HepG2 (cell line): Measurements from ENCODE around the gene TMOD2. TPM values are rescaled to one million over a fixed set of nuclear protein-coding genes. Genes with fewer than 3 reads are reported as not detected.

ENCODE experiments used
- ATAC-seq: fragments of 200-7000 bp; cut with Tn5 transposase; 3 replicates; pipeline ENCODE4 v1.9.1; 2020; ENCODE audit warnings: mild to moderate bottlenecking, moderate library complexity
- BruUV-seq: library from RNA; stranded (reverse); fragments of 400-500 nt; replicated peaks from 2 replicates; lab custom pipeline; 2021; lab: Mats Ljungman, UMichigan
- CTCF ChIA-PET: fragments of 300-600 bp; formaldehyde crosslinking; extraction: SDS; loops from one replicate; lab custom pipeline; 2021; ENCODE audit warnings: low total read pairs, inconsistent platforms, low intra/inter-chr PET ratio; lab: Yijun Ruan, JAX
- POLR2A ChIA-PET: fragments of 350-600 bp; sonication (Branson Sonifier 250); formaldehyde crosslinking; loops from one replicate; lab custom pipeline; 2020; ENCODE audit warnings: antibody characterized with exemption, inconsistent platforms; lab: Yijun Ruan, JAX
- DNase-seq: peaks from one replicate; pipeline ENCODE4 v3.0.0-alpha.2; 2015; ENCODE audit warnings: low spot score
- FAIRE-seq: peaks from 3 replicates; lab custom pipeline; 2011; peaks lifted over from hg19 to GRCh38; lab: Jason Lieb, UNC
- H2AFZ ChIP-seq: one replicate; pipeline ENCODE4 v1.6.1; 2011; ENCODE audit warnings: low read length, inconsistent platforms
- H3K27ac ChIP-seq: fragments of 300-600 bp; 3 replicates; pipeline ENCODE4 v1.8.0; 2011; ENCODE audit warnings: mixed run types, mild to moderate bottlenecking, mixed read lengths, low read length, inconsistent platforms; ENCODE audit not compliant: insufficient read depth; ENCODE audit errors: extremely low read length
- H3K27me3 ChIP-seq, 2 experiments: fragments of 200-600 bp in 1 of 2; 2 replicates in 1 of 2; 3 replicates in 1 of 2; pipeline versions ENCODE4 v1.6.0 to v1.8.0; 2011; ENCODE audit warnings: low read length in 2 of 2, mild to moderate bottlenecking in 2 of 2, moderate library complexity in 2 of 2, inconsistent platforms in 1 of 2; ENCODE audit not compliant: insufficient read depth in 2 of 2, control insufficient read depth in 1 of 2
- H3K36me3 ChIP-seq, 2 experiments: fragments of 200-600 bp in 1 of 2; replicated peaks in 1 of 2; 2 replicates in 1 of 2; 3 replicates in 1 of 2; pipeline versions ENCODE4 v1.5.1 to v1.8.0; 2011; ENCODE audit warnings: low read length in 2 of 2, inconsistent platforms in 1 of 2; ENCODE audit not compliant: insufficient read depth in 2 of 2, control insufficient read depth in 1 of 2
- H3K4me1 ChIP-seq: 2 replicates; pipeline ENCODE4 v1.5.1; 2012; ENCODE audit warnings: low read length, inconsistent platforms; ENCODE audit not compliant: insufficient read depth
- H3K4me2 ChIP-seq: 2 replicates; pipeline ENCODE4 v1.6.0; 2011; ENCODE audit warnings: low read depth, low read length, inconsistent platforms
- H3K4me3 ChIP-seq, 3 experiments: fragments of 200-600 bp in 1 of 3; sonication (generic), shearing (Covaris generic) in 1 of 3; replicated peaks in 1 of 3; 2 replicates each; pipeline ENCODE4 v1.5.1; 2011 to 2016; ENCODE audit warnings: low read length in 3 of 3, inconsistent platforms in 2 of 3, low read depth in 2 of 3, mild to moderate bottlenecking in 2 of 3, control low read depth in 1 of 3, mixed read lengths in 1 of 3; ENCODE audit not compliant: insufficient read depth in 1 of 3
- H3K79me2 ChIP-seq: one replicate; pipeline ENCODE4 v1.6.1; 2011; ENCODE audit warnings: low read length, inconsistent platforms; ENCODE audit not compliant: insufficient read depth
- H3K9ac ChIP-seq: 2 replicates; pipeline ENCODE4 v1.6.0; 2011; ENCODE audit warnings: mild to moderate bottlenecking, low read depth, low read length, inconsistent platforms; ENCODE audit not compliant: insufficient read depth
- H3K9me3 ChIP-seq: 2 replicates; pipeline ENCODE4 v1.5.1; 2012; ENCODE audit warnings: mild to moderate bottlenecking, low read length
- H4K20me1 ChIP-seq: 2 replicates; pipeline ENCODE4 v1.6.0; 2011; ENCODE audit warnings: inconsistent platforms, mild to moderate bottlenecking, low read length, moderate library complexity; ENCODE audit not compliant: insufficient read depth
- NR2F1 ChIP-seq, 2 experiments: fragments of 450-650 bp in 1 of 2; formaldehyde crosslinking in 1 of 2; IDR thresholded peaks; 2 replicates each; pipeline versions ENCODE4 v1.5.0 to v1.6.1; 2016 to 2020; ENCODE audit warnings: mild to moderate bottlenecking in 1 of 2, missing compliant biosample characterization in 1 of 2, missing genetic modification reagents in 1 of 2, moderate library complexity in 1 of 2
- NRL ChIP-seq: sonication (generic); formaldehyde crosslinking; IDR thresholded peaks from 2 replicates; pipeline ENCODE4 v1.5.0; 2020; ENCODE audit warnings: missing genetic modification reagents, mild to moderate bottlenecking, moderate library complexity, borderline replicate concordance
- ZFYVE20 ChIP-seq: sonication (generic); formaldehyde crosslinking; IDR thresholded peaks from 2 replicates; pipeline ENCODE4 v1.8.0; 2023; ENCODE audit warnings: low read depth, mild to moderate bottlenecking, moderate library complexity, missing genetic modification reagents, borderline replicate concordance
- ZNF350 ChIP-seq: sonication (generic); formaldehyde crosslinking; IDR thresholded peaks from 2 replicates; pipeline ENCODE4 v1.4.0; 2020; ENCODE audit warnings: mild to moderate bottlenecking, low read depth, missing genetic modification reagents, borderline replicate concordance
- ZNF839 ChIP-seq: sonication (generic); formaldehyde crosslinking; IDR thresholded peaks from 2 replicates; pipeline ENCODE4 v1.4.0; 2020; ENCODE audit warnings: missing genetic modification reagents, mild to moderate bottlenecking, borderline replicate concordance
- WGBS: methylation state at CpG from one replicate; pipeline ENCODE4 v1.1.6; 2017; ENCODE audit warnings: low lambda C conversion rate; 5-methylcytosine and 5-hydroxymethylcytosine counted together
- in situ Hi-C: cut with HindIII; loops from 2 replicates; pipeline ENCODE4 v1.10.0; 2017; ENCODE audit warnings: low pct_unique_long_range_greater_than_20kb; ENCODE audit not compliant: extremely low pct_ligation_motif_present
- intact Hi-C: fragments of 100-400 bp; cut with micrococcal nuclease; formaldehyde crosslinking; loops from one replicate; pipeline ENCODE4 v1.10.0; 2022; ENCODE audit not compliant: unreplicated experiment
- polyA plus RNA-seq, 8 experiments: library from polyadenylated mRNA; depleted of rRNA in 3 of 8; stranded (reverse) in 7 of 8; unstranded in 1 of 8; fragments of >200 nt; fragmentation: Illumina TruSeq in 4 of 8; extraction: Trizol in 4 of 8; gene quantifications; 2 replicates each; pipeline versions ENCODE4 v1.2.1 to v1.2.3, GENCODE V29; 2011 to 2016; ENCODE audit warnings: low read depth in 4 of 8, missing spikeins in 1 of 8, mixed read lengths in 1 of 8; ENCODE audit not compliant: insufficient read depth in 1 of 8
- total RNA-seq, 5 experiments: library from RNA; depleted of rRNA; stranded (reverse); fragments of >200 nt; fragmentation: Illumina TruSeq; extraction: Trizol; gene quantifications; 2 replicates each; pipeline ENCODE4 v1.2.3, GENCODE V29; 2016; ENCODE audit warnings: low read depth in 1 of 5
- TF ChIP-seq, protein P1 (sequence below): sonication (generic); formaldehyde crosslinking; IDR thresholded peaks from 2 replicates; pipeline ENCODE4 v1.9.0; 2021; ENCODE audit warnings: missing genetic modification reagents, borderline replicate concordance

TMOD2 gene
- total and polyA plus RNA-seq, 2 of the 13 experiments (the other 11 are each of a cell fraction or from before 2014, with no cell fraction given), result 0.01 to 0.02 TPM

DNA sequence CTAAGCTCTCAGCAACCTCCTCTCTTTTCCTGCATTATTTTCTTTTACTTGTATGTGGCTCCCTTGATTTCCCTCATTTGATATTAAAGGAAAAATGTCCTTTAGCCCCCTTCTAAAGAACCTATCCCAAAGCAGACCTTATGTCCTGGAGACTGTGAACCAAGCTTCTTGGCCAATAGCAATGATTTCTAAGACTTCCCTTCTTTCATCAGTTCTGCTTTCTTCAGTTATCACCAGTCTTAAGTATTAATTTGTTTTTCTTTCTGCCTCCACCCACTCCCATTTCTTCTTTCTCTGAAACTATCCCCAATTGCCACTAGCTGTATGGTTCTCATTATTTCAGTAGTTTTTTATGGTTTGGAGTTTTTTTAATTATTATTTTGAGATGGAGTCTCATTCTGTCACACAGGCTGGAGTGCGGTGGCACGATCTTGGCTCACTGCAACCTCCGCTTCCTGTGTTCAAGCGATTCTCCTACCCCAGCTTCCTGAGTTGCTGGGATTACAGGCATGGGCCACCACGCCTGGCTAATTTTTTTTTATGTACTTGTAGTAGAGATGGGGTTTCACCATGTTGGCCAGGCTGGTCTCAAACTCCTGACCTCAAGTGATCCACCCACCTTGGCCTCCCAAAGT, 90.1 kb downstream of the TMOD2 start (continued):
- TF ChIP-seq NR2F1 (CRISPR knock-in tag; IDR thresholded peaks at IDR 0.05) (no peak), ZFYVE20 (CRISPR knock-in tag) (no peak)
- TF ChIP-seq, protein P1, sequence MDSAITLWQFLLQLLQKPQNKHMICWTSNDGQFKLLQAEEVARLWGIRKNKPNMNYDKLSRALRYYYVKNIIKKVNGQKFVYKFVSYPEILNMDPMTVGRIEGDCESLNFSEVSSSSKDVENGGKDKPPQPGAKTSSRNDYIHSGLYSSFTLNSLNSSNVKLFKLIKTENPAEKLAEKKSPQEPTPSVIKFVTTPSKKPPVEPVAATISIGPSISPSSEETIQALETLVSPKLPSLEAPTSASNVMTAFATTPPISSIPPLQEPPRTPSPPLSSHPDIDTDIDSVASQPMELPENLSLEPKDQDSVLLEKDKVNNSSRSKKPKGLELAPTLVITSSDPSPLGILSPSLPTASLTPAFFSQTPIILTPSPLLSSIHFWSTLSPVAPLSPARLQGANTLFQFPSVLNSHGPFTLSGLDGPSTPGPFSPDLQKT (CRISPR knock-in tag), result no peak

DNA sequence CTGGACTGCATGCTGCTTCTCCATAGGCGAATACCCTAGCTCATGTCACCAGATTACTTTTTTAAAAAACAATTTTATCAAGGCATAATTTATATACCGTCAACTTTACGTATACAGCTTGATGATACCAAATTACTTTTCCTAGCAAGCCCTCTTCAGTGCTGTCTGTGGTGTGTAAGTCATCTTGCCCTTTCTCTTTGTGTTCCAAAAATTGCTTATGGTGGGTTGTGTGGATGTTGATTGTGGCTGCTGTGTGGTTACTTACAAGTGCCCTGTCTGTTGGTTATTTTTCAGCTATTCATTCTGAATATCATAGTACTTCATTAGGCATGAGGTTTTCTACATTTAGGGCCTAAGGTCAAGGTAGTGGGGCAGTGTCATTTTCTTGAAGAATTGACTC, 90.9 kb downstream of the TMOD2 start:
- no peaks in the 10 kb centered on the region for H3K9me3 ChIP-seq
- no peak overlapping the region for H3K4me3 ChIP-seq
- no peak overlapping the region for H3K4me2 ChIP-seq
- ATAC-seq (no peak), FAIRE-seq (no peak), DNase-seq (no peak)
- no TSS peak for BruUV-seq
- H3K9ac ChIP-seq, result no peak overlapping the region
- peaks cover 93% of the 10 kb centered on the region for H3K79me2 ChIP-seq
- ChIA-PET POLR2A (no interaction called here), CTCF (no interaction called here)
- H4K20me1 ChIP-seq, result peaks cover 8% of the 10 kb centered on the region; the same call in 1 of the 2 replicates
- 99% methylated on average over 3 of the region's 3 CpGs for WGBS
- H2AFZ ChIP-seq, result no peak overlapping the region
- in situ Hi-C loops, result no loop called here
- H3K4me1 ChIP-seq, result peaks cover 64% of the 10 kb centered on the region
- peak overlapping the region; percentile 78 for H3K27ac ChIP-seq
- intact Hi-C loops, result no loop called here
- no peaks in the 10 kb centered on the region for H3K36me3 ChIP-seq
- no peak for TF ChIP-seq ZNF839 (CRISPR knock-in tag)
- no peak for TF ChIP-seq NRL (CRISPR knock-in tag)
- TF ChIP-seq ZNF350, result no peak
- H3K27me3 ChIP-seq, result no peaks in the 10 kb centered on the region
